OCI-LY1 (cell line): ENCODE data around the gene TANGO6.

ENCODE experiments used
- H2AFZ ChIP-seq: fragments of 200-600 bp; sonication (generic), shearing (Covaris generic); 2 replicates; pipeline ENCODE4 v1.6.0; 2014; ENCODE audit warnings: antibody characterized with exemption, mild to moderate bottlenecking, low read length
- H3F3A ChIP-seq: fragments of 200-600 bp; sonication (generic), shearing (Covaris generic); 2 replicates; pipeline ENCODE4 v1.6.0; 2014; ENCODE audit warnings: mild to moderate bottlenecking, antibody characterized with exemption, low read length, moderate library complexity; ENCODE audit not compliant: insufficient read depth
- H3K27ac ChIP-seq: fragments of 200-600 bp; sonication (generic); 2 replicates; pipeline ENCODE4 v1.5.1; 2014; ENCODE audit warnings: low read length, mixed run types, mild to moderate bottlenecking, low read depth; ENCODE audit not compliant: poor library complexity, severe bottlenecking
- H3K27me3 ChIP-seq: fragments of 200-600 bp; sonication (generic); 2 replicates; pipeline ENCODE4 v1.6.0; 2014; ENCODE audit warnings: antibody characterized with exemption, mild to moderate bottlenecking, low read length, moderate library complexity; ENCODE audit not compliant: insufficient read depth
- H3K36me3 ChIP-seq: fragments of 200-600 bp; sonication (generic); 2 replicates; pipeline ENCODE4 v1.6.1; 2014; ENCODE audit warnings: mild to moderate bottlenecking, antibody characterized with exemption, low read length, moderate library complexity, mixed read lengths; ENCODE audit not compliant: insufficient read depth
- H3K4me1 ChIP-seq: fragments of 200-600 bp; sonication (generic); 2 replicates; pipeline ENCODE4 v1.5.1; 2014; ENCODE audit warnings: mild to moderate bottlenecking, low read length, moderate library complexity; ENCODE audit not compliant: insufficient read depth, severe bottlenecking
- H3K4me2 ChIP-seq: fragments of 200-600 bp; sonication (generic), shearing (Covaris generic); 2 replicates; pipeline ENCODE4 v1.6.1; 2014; ENCODE audit warnings: low read length
- H3K4me3 ChIP-seq: fragments of 200-600 bp; sonication (generic); 2 replicates; pipeline ENCODE4 v1.5.1; 2014; ENCODE audit warnings: low read length, low read depth, mild to moderate bottlenecking, mixed read lengths; ENCODE audit not compliant: poor library complexity, severe bottlenecking
- H3K79me2 ChIP-seq: fragments of 200-600 bp; shearing (Covaris generic); 2 replicates; pipeline ENCODE4 v1.6.1; 2016; ENCODE audit warnings: mixed run types, low read length, mixed read lengths; ENCODE audit not compliant: insufficient read depth
- H3K9ac ChIP-seq: fragments of 200-600 bp; sonication (generic), shearing (Covaris generic); 2 replicates; pipeline ENCODE4 v1.6.1; 2014; ENCODE audit warnings: mild to moderate bottlenecking, low read length, mixed read lengths
- H3K9me2 ChIP-seq: fragments of 200-600 bp; sonication (generic), shearing (Covaris generic); 2 replicates; pipeline ENCODE4 v1.6.1; 2014; ENCODE audit warnings: low read depth, mild to moderate bottlenecking, low read length, mixed read lengths
- H3K9me3 ChIP-seq: fragments of 200-600 bp; shearing (Covaris generic); 2 replicates; pipeline ENCODE4 v1.6.1; 2014; ENCODE audit warnings: low read length, mixed read lengths
- H4K20me1 ChIP-seq: fragments of 200-600 bp; sonication (generic), shearing (Covaris generic); 2 replicates; pipeline ENCODE4 v1.6.0; 2016; ENCODE audit warnings: mild to moderate bottlenecking, low read length; ENCODE audit not compliant: insufficient read depth
- EZH2 ChIP-seq: fragments of 200-600 bp; sonication (generic), shearing (Covaris generic); IDR thresholded peaks from 2 replicates; pipeline ENCODE4 v1.8.0; 2017; ENCODE audit warnings: borderline replicate concordance, mixed run types, mild to moderate bottlenecking, antibody characterized with exemption, low read length, moderate library complexity, mixed read lengths
- TF ChIP-seq, protein P1 (sequence below): fragments of 200-600 bp; sonication (generic), shearing (Covaris generic); IDR thresholded peaks from 2 replicates; pipeline ENCODE4 v1.5.1; 2017; ENCODE audit warnings: mild to moderate bottlenecking, antibody characterized with exemption, low read length, moderate library complexity, mixed read lengths

Gene TANGO6

GRCh38 chr16:68981971-68982370 lies 138.6 kb downstream of the TANGO6 start:
- no peak overlapping the region for H3K27ac ChIP-seq
- H4K20me1 ChIP-seq = no peaks in the 10 kb centered on the region
- no peak overlapping the region for H3K4me2 ChIP-seq
- no peaks in the 10 kb centered on the region for H3K27me3 ChIP-seq
- H3K4me3 ChIP-seq = no peak overlapping the region
- H2AFZ ChIP-seq = no peak overlapping the region
- no peaks in the 10 kb centered on the region for H3K9me3 ChIP-seq
- no peaks in the 10 kb centered on the region for H3K4me1 ChIP-seq
- H3K9ac ChIP-seq = no peak overlapping the region
- no peaks in the 10 kb centered on the region for H3F3A ChIP-seq
- no peaks in the 10 kb centered on the region for H3K79me2 ChIP-seq
- TF ChIP-seq, protein P1, sequence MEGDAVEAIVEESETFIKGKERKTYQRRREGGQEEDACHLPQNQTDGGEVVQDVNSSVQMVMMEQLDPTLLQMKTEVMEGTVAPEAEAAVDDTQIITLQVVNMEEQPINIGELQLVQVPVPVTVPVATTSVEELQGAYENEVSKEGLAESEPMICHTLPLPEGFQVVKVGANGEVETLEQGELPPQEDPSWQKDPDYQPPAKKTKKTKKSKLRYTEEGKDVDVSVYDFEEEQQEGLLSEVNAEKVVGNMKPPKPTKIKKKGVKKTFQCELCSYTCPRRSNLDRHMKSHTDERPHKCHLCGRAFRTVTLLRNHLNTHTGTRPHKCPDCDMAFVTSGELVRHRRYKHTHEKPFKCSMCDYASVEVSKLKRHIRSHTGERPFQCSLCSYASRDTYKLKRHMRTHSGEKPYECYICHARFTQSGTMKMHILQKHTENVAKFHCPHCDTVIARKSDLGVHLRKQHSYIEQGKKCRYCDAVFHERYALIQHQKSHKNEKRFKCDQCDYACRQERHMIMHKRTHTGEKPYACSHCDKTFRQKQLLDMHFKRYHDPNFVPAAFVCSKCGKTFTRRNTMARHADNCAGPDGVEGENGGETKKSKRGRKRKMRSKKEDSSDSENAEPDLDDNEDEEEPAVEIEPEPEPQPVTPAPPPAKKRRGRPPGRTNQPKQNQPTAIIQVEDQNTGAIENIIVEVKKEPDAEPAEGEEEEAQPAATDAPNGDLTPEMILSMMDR = no peak
- no peak for TF ChIP-seq EZH2
- no peaks in the 10 kb centered on the region for H3K9me2 ChIP-seq
- no peaks in the 10 kb centered on the region; the same call in 1 of the 2 replicates for H3K36me3 ChIP-seq

DNA sequence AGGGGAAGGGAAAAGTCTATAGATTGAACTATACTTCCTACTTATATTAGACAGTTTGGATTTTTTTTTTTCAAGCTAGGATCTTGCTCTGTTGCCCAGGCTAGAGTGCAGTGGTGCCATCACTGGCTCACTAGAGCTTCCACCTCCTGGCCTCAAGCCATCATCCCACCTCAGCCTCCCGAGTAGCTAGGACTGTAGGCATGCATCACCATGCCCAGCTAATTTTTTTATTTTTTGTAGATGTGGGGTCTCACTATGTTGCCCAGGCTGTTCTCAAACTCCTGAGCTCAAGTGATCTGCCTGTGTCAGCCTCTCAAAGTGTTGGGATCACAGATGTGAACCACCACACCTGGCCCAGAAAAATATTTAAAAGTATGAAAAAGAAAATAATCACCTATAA lies 141.1 kb downstream of the TANGO6 start:
- Histone ChIP-seq H3K9me2 (no peaks in the 10 kb centered on the region), H3K36me3 (no peaks in the 10 kb centered on the region; the same call in 1 of the 2 replicates), H3F3A (no peaks in the 10 kb centered on the region), H2AFZ (no peak overlapping the region), H3K9me3 (no peaks in the 10 kb centered on the region), H3K9ac (no peak overlapping the region), H3K79me2 (no peaks in the 10 kb centered on the region), H3K27me3 (no peaks in the 10 kb centered on the region), H3K27ac (no peak overlapping the region), H4K20me1 (no peaks in the 10 kb centered on the region), H3K4me1 (no peaks in the 10 kb centered on the region), H3K4me2 (no peak overlapping the region), H3K4me3 (no peak overlapping the region)
- TF ChIP-seq EZH2 = no peak
- TF ChIP-seq, protein P1 = no peak

- H3K79me2 ChIP-seq = no peaks in the 10 kb centered on the region
- H3K4me1 ChIP-seq = no peaks in the 10 kb centered on the region
- no peak overlapping the region for H3K27ac ChIP-seq
- H3K4me3 ChIP-seq = no peak overlapping the region
- no peaks in the 10 kb centered on the region for H3F3A ChIP-seq
- no peaks in the 10 kb centered on the region; the same call in 1 of the 2 replicates for H3K36me3 ChIP-seq
- H3K27me3 ChIP-seq = no peaks in the 10 kb centered on the region
- no peak for TF ChIP-seq EZH2
- TF ChIP-seq, protein P1 = no peak
- no peaks in the 10 kb centered on the region for H4K20me1 ChIP-seq
- no peak overlapping the region for H3K9ac ChIP-seq
- H3K9me2 ChIP-seq = no peaks in the 10 kb centered on the region
- H2AFZ ChIP-seq = no peak overlapping the region
- H3K9me3 ChIP-seq = no peaks in the 10 kb centered on the region
- no peak overlapping the region for H3K4me2 ChIP-seq
Observed at GRCh38 chr16:68985268-68985667, 141.9 kb downstream of the TANGO6 start.
